ENCODE data around the gene SMIM20.

SMIM20 gene

DNA sequence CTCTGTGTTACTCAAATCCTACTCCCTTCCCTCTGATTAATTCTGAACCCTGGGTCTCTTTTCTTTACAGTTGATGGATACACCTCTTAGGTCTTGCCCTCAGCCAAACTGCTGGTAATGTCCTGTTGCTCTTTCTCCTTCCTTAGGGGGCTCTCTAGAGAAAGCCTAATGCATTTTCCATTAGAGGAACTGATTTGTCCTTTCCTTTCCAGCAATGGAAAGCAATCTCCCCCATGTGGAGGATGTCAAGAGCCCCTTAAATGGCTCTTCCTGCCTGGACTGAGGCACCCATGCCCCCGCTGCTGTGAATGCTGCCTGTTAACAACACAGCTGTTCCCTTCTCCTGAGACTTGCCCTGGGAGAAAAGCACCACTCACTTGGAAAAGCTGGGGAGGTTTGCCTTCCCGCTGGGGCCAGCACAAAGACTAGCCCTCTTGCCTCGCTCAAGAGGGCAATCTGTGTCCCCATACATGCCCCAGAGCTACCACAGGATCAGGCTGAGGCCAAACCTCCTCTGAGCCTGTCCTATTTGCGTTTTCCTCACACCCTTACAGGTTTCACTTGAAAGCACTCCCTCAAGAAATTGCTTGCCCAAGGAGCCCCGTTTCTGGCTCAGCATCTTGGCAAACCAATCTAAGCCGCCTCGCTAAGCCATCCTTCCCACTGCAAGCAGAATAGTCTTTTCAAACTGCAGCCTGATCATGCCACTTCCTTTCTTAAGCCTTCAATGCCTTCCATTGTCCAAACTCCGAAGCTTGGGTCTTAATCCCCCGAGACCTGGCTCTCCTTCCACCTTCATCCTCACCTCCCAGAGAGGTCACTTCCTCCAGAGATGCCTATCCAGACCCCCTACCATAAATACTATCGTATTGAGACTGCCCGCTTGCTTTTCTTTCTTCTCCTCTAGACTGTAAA is 23.2 kb upstream of the SMIM20 start:
- TF ChIP-seq FOXM1 (IDR thresholded peaks at IDR 0.05; ENCODE audit: borderline replicate concordance, low read depth) (no peak), TEAD4 (IDR thresholded peaks at IDR 0.05) (no peak), RAD21 (IDR thresholded peaks at IDR 0.05; ENCODE audit: low read depth) (no peak), EGR1 (IDR thresholded peaks at IDR 0.05) (no peak), CREB1 (IDR thresholded peaks at IDR 0.05; ENCODE audit: low read depth) (no peak), TAF1 (IDR thresholded peaks at IDR 0.05; ENCODE audit: low read depth) (no peak), ZBTB7A (IDR thresholded peaks at IDR 0.05; ENCODE audit: low read depth) (no peak), NFIC (IDR thresholded peaks at IDR 0.05) (no peak), TCF12 (IDR thresholded peaks at IDR 0.05; ENCODE audit: low read depth) (no peak), EP300 (IDR thresholded peaks at IDR 0.05; ENCODE audit: borderline replicate concordance) (no peak), YY1 (IDR thresholded peaks at IDR 0.05; ENCODE audit: low read depth) (no peak), CEBPB (IDR thresholded peaks at IDR 0.05) (no peak)
- TF ChIP-seq, protein P1, sequence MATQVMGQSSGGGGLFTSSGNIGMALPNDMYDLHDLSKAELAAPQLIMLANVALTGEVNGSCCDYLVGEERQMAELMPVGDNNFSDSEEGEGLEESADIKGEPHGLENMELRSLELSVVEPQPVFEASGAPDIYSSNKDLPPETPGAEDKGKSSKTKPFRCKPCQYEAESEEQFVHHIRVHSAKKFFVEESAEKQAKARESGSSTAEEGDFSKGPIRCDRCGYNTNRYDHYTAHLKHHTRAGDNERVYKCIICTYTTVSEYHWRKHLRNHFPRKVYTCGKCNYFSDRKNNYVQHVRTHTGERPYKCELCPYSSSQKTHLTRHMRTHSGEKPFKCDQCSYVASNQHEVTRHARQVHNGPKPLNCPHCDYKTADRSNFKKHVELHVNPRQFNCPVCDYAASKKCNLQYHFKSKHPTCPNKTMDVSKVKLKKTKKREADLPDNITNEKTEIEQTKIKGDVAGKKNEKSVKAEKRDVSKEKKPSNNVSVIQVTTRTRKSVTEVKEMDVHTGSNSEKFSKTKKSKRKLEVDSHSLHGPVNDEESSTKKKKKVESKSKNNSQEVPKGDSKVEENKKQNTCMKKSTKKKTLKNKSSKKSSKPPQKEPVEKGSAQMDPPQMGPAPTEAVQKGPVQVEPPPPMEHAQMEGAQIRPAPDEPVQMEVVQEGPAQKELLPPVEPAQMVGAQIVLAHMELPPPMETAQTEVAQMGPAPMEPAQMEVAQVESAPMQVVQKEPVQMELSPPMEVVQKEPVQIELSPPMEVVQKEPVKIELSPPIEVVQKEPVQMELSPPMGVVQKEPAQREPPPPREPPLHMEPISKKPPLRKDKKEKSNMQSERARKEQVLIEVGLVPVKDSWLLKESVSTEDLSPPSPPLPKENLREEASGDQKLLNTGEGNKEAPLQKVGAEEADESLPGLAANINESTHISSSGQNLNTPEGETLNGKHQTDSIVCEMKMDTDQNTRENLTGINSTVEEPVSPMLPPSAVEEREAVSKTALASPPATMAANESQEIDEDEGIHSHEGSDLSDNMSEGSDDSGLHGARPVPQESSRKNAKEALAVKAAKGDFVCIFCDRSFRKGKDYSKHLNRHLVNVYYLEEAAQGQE (IDR thresholded peaks at IDR 0.05; ENCODE audit: low read depth), result no peak
- TF ChIP-seq, protein P2, sequence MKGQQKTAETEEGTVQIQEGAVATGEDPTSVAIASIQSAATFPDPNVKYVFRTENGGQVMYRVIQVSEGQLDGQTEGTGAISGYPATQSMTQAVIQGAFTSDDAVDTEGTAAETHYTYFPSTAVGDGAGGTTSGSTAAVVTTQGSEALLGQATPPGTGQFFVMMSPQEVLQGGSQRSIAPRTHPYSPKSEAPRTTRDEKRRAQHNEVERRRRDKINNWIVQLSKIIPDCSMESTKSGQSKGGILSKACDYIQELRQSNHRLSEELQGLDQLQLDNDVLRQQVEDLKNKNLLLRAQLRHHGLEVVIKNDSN (IDR thresholded peaks at IDR 0.05), result no peak
- TF ChIP-seq, protein P3, sequence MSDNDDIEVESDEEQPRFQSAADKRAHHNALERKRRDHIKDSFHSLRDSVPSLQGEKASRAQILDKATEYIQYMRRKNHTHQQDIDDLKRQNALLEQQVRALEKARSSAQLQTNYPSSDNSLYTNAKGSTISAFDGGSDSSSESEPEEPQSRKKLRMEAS (IDR thresholded peaks at IDR 0.05), result no peak

DNA sequence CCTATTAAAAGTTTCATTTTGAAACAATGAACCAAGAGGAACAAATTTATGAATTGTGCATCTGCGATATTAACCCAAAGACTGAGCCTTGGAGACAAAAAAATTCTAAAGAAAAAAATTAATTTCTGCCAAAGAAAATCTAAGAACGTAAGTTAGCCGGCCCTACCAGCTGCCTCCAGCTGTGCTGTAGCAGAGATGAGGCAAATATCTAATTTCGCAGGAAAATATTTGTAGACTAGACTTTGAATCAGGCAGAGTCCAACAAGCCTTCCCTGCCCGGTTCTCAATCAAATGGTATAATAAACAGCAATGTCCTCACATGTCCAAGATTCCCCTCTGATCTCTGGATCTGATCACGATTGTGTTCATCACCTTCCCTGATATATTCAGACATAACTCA is 21.2 kb upstream of the SMIM20 start:
- TF ChIP-seq NFIC (IDR thresholded peaks at IDR 0.05) (no peak), EGR1 (IDR thresholded peaks at IDR 0.05) (no peak), YY1 (IDR thresholded peaks at IDR 0.05; ENCODE audit: low read depth) (no peak), EP300 (IDR thresholded peaks at IDR 0.05; ENCODE audit: borderline replicate concordance) (no peak), TCF12 (IDR thresholded peaks at IDR 0.05; ENCODE audit: low read depth) (no peak), TEAD4 (IDR thresholded peaks at IDR 0.05) (no peak), FOXM1 (IDR thresholded peaks at IDR 0.05; ENCODE audit: borderline replicate concordance, low read depth) (no peak)

DNA sequence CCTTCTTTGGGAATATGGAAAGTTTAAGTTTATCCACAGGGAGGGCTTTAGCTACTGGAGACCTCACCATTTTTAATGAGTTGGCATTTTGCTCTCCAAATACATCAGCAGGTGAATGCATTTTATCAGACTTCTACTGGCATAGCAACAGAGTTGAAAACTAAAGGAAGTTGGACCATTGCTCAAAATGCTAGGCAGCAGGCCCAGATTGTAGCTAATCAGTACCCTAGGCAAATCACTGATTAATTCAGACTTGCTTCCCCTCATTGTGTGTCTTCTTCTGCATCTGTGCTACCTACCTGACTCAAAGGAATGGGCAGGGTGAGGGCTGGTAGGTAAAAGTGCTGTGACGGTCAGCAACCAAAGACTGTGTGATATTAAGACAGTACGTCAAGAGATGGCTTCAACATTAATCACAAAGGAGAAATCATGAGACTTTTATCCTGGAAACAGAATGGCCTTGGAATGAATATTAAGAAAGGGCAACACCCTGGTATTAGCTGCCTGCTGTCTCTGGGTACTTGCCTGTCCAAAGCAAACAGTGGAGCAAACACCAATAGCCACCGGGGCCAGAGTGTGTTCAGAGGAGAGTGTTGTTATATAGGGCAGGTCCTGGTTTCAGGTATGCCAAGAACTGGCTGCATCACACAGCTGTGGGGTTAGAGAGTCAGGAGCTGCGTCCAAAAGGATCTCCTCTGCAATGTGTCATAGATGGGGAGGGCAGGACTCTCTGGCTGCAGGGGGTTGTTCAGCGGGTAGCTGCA is 17.1 kb upstream of the SMIM20 start:
- TF ChIP-seq, protein P3 (IDR thresholded peaks at IDR 0.05), result no peak
- TF ChIP-seq CREB1 (IDR thresholded peaks at IDR 0.05; ENCODE audit: low read depth), result no peak
- no peak for TF ChIP-seq RAD21 (IDR thresholded peaks at IDR 0.05; ENCODE audit: low read depth)

DNA sequence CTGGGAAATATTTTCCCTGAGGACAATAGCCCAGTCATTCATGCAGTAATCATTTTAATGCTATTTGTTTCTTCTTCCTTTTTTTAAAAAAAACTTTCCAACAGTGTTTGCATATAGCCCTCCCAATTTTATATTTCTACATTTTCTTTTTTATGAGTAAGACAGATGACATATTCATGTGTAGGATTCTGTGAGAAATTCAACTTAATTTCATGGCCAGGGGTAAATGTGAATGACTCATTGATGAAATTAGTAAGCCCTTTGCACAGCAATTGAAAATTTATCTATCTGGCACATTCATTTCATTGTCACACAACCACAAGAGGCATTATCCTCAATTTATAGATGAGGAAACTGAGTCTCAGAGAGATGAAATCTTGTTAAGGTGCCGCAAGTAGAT is 13.7 kb upstream of the SMIM20 start:
- no peak for TF ChIP-seq TCF12 (IDR thresholded peaks at IDR 0.05; ENCODE audit: low read depth)
- no peak for TF ChIP-seq EGR1 (IDR thresholded peaks at IDR 0.05)
- TF ChIP-seq, protein P2 (IDR thresholded peaks at IDR 0.05), result no peak
- TF ChIP-seq YY1 (IDR thresholded peaks at IDR 0.05; ENCODE audit: low read depth), result no peak
- TF ChIP-seq EP300 (IDR thresholded peaks at IDR 0.05; ENCODE audit: borderline replicate concordance), result no peak
- TF ChIP-seq, protein P1 (IDR thresholded peaks at IDR 0.05; ENCODE audit: low read depth), result no peak
- TF ChIP-seq TEAD4 (IDR thresholded peaks at IDR 0.05), result no peak
- TF ChIP-seq ZBTB7A (IDR thresholded peaks at IDR 0.05; ENCODE audit: low read depth), result no peak
- TF ChIP-seq CREB1 (IDR thresholded peaks at IDR 0.05; ENCODE audit: low read depth), result no peak
- TF ChIP-seq, protein P3 (IDR thresholded peaks at IDR 0.05), result no peak

DNA sequence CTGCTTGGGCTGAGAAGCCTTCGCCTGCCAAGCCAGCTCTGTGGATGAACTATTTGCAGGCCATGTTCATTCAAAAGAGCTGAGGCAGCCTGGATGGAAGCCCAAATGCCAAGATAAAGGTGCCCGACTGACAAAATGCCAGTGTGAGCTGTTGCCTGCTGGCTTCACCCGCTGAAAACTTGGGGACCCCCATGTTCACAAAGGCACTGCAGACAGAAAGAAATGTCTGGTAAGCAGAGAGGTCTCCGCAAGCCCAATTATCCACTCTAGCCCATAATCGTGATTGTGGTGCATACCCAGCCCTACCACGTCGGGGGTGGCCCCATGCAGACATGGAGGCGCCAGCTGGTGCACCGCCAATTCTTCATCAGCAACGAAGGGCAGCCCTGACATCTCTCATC is 13.0 kb upstream of the SMIM20 start:
- no peak for TF ChIP-seq EGR1 (IDR thresholded peaks at IDR 0.05)
- no peak for TF ChIP-seq TAF1 (IDR thresholded peaks at IDR 0.05; ENCODE audit: low read depth)
- TF ChIP-seq YY1 (IDR thresholded peaks at IDR 0.05; ENCODE audit: low read depth), result no peak
- TF ChIP-seq, protein P2 (IDR thresholded peaks at IDR 0.05), result no peak
- TF ChIP-seq, protein P3 (IDR thresholded peaks at IDR 0.05), result no peak
- no peak for TF ChIP-seq FOXM1 (IDR thresholded peaks at IDR 0.05; ENCODE audit: borderline replicate concordance, low read depth)
- TF ChIP-seq ZBTB7A (IDR thresholded peaks at IDR 0.05; ENCODE audit: low read depth), result no peak
- TF ChIP-seq RAD21 (IDR thresholded peaks at IDR 0.05; ENCODE audit: low read depth), result no peak
- no peak for TF ChIP-seq CREB1 (IDR thresholded peaks at IDR 0.05; ENCODE audit: low read depth)
- TF ChIP-seq TEAD4 (IDR thresholded peaks at IDR 0.05), result no peak
- TF ChIP-seq EP300 (IDR thresholded peaks at IDR 0.05; ENCODE audit: borderline replicate concordance), result no peak
- TF ChIP-seq, protein P1 (IDR thresholded peaks at IDR 0.05; ENCODE audit: low read depth), result no peak
- TF ChIP-seq NFIC (IDR thresholded peaks at IDR 0.05), result no peak
- TF ChIP-seq CEBPB (IDR thresholded peaks at IDR 0.05), result no peak
- TF ChIP-seq TCF12 (IDR thresholded peaks at IDR 0.05; ENCODE audit: low read depth), result no peak

All from Ishikawa (cell line).